Activated CD4-positive, alpha-beta T cell treated with anti-CD3 and anti-CD28 coated beads for 48 hours (primary cell): ENCODE measurements around the gene PEPD.

Experiments
- DNase-seq: peaks from one replicate; pipeline ENCODE4 v3.0.0-alpha.2; 2020

Gene PEPD

DNA sequence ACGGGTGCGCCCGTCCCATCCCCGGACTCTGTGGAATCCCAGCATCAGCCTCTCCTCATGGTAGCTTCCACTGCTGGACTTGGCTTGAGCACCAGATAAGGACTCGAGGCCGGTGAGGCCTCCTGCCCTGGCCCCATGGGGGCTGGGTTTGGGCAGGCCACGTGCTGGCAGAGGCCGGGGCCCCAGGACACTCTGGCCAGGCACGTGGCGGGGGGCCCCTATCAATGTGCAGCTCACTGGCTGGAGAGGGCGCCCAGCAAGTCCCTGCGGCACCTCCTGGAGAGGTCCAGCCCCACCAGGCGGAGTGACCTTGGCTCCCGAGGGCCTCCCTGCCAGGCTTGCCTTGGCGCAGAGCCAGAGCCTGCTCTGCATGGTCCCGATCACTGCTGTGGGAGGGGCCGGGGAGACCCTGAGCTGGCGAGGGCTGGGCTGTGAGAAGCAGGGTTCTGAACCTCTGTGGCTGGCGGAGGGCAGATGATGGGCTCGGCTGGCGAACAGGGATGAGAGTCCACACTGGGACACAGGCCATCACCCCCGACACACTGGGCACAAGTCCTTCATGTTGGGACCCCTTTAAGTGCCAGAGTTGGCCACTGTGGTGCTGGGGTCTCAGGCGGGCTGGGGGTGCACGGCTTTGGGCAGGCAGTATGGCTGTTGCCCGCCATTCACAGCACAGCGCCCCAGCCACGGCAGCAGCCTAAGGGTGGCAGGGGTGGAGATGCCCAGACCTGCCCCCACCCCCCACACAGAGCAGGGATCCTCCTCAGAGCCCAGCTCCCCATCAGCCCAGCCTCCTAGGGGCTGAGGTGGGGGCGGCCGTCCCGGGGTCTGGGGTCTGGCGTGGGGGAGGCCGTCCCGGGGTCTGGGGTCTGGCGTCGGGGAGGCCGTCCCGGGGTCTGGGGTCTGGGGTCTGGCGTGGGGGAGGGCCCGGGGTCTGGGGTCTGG, 129.0 kb downstream of the PEPD start:
- DNase-seq, result no peak

GRCh38 chr19:33391631-33392249, 129.9 kb downstream of the PEPD start:
- no peak for DNase-seq

DNA sequence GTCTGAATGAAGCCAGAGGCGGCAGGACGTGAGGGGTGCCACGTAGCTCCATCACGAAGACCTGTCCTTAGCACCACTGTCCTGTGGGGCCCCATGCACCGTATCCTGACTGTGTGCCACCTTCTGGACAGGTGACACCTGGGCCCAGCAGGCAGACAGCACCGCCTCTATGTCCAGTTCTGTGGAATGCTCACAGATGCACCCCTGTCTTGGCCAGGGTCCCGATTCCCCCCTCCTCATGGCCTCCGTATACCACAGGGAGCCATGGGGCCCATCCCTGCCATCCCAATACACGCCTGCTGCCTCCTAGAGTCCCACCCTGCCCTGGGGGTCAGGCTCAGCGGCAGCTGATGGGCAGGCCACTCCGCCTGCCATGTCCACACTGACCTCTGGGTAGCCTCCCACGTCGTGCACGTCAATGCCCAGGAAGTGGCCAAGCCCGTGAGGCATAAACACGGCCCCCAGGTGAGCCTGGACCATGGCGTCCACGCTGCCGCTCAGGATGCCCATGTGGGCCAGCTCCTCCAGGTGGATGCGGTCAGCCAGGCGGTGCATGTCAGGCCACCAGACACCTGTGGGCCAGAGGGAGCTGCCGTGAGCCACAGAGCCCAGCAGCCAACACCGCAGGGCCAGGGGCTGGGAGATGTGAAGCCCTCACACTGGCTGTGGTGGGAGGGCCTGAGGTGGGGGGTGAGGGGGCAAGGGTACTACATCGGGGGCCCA, 130.5 kb downstream of the PEPD start:
- no peak for DNase-seq

GRCh38 chr19:33390101-33390907, 131.3 kb downstream of the PEPD start:
- no peak for DNase-seq

DNA sequence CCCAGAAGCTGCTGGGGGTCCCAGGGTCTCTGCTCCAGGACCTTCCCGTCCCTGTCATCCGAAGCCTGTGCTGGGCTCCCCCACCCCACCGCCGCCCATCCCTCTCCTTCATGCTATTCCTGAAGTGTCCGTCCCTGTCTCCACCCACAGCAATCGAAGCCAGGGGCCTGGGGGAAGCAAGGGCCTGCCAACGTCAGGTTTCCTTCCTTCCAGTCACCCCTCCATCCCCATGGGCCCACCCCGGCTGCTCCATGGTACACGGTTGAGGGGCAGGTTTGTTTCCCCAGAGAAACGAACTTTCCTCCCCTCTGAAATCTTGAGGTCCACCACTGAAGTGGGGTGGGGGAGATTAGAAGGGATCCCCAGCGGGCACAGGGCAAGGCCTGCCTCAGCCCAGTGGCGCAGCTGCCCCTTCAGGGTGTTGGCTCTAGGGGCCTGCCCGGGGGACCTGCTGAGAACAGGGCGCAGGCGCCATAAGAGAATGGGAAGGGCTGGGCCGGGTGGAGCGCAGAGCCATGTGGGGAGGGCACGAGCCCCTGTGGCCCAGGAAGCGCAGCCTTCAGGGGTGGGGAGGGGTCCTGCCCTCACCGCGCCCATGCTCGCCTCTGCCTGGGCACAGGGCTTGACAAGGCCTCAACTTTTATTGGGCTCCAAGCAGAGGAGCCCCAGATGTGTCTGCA, 132.0 kb downstream of the PEPD start:
- no peak for DNase-seq

DNA sequence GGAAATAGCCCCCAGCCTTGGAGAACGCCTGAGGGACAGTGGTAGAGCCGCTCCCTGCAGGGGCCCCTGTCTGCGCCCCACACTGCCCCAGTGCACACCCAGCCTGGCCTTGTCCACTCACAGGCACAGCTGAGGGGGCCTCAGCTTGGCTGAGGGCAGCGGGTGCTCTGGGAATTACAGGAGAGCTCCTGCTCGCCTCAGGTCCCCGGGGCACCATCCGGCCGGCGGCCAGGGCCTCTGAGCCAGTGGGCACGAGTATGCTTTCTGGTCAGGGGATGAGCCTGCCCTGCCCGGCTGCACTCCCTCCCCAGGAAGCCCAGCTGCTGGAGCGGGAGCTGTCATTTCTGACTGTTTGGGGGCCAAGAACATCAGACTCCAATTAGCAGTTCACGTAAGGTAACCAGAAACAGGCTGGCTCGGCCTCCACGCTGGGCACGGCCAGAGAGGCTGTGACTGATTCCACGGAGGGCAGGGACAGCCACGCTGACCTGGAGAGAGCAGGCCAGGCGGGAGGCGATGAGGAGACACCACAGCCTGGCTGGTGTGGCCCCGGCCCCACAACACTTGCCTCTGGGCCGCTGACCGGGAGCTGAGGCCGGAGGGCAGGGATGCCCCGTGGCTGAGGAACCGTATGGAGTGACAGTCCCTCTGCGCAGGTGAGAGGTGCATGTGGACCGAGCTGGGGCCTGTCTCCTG, 132.7 kb downstream of the PEPD start:
- no peak for DNase-seq

GRCh38 chr19:33388231-33388724, 133.3 kb downstream of the PEPD start:
- DNase-seq, result no peak

DNA sequence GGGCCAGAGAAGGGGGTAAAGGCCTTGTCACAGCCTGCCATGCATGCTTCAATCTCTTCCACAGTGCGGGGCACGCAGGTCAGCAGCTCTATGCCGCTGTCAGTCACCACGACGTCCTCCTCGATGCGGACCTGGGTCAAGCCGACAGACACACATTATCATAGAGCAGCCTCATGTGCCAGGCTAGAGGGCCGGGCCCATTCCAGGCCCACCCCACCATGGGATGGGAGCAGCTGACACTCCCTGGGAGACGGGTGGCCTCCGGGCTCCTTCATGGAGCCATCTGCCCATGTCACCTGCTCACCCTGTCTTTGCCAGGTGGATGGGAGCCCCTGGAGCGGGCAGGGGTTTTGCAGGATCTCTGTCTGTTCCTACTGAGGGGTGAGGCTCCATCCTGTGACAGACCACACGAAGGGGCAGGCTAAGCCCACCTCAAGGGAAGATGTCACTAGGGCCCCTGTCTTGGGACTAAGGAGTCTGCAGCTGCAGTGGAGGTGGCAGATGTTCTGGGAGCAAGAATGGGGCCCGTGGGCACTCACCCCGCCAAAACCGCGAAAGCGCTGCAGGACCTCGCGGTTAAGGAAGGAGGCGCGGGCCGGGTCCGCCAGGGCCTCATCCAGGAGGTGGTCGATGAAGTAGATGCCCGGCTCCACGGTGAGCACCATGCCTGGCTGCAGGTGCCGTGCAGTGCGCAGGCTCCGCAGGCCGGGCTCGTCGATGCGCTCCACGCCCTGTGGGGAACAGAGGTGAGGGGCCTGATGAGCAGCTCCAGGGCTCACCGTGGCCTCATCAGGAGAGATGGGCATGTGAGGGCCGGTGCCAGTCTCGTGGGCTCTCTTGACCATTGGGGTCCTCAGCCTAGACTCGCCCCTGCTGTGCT, 134.0 kb downstream of the PEPD start:
- DNase-seq, result no peak

- no peak for DNase-seq
Observed at GRCh38 chr19:33386361-33386858, 135.2 kb downstream of the PEPD start.

DNA sequence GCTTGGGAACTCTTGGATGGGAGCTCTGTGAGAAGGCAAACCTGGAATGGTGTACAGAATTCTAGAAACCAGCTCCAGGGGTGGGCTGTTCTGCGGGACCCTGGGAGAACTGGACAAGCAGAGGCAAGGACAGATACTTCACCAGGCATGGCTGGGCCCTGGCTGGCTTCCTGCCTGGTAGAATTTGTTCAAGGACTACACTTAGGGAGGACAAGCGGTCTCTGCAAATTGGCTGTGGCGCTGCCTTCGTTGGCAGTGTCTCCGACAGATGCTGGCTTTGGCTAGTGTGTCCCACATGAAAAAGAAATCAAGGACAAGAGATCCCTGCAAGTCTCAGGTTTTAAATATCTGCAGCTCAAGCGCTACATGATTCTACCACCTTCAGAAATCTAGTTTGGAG, 135.6 kb downstream of the PEPD start:
- no peak for DNase-seq

GRCh38 chr19:33384983-33385382, 136.6 kb downstream of the PEPD start:
- DNase-seq, result no peak

DNA sequence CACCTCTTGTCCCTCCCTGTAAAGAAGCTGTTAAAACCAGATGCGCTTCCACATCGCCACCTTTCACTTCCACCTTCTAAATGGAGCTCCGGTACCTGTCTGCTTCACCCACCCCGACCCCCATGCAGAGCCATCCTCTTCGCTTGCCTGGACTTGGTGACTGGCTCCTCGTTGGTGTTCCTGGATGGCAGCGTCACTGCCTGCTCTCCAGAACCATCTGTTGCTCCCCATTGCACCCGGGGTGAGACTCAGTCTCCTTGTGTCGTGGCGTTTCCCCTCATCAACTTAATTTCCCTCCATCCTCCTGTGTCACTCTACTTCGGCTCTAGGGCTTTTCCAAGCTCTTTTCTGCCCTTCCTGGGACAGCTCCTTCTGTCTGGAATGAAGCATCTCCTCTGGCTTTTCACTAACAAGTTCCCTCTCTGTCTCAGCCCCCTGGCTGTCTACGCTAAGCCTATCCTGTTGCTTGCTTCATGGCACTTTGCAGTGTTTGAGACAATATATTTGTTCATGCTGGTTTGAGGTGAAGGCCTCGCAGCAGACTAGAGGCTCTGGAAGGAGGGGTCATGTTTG, 137.8 kb downstream of the PEPD start:
- no peak for DNase-seq

DNA sequence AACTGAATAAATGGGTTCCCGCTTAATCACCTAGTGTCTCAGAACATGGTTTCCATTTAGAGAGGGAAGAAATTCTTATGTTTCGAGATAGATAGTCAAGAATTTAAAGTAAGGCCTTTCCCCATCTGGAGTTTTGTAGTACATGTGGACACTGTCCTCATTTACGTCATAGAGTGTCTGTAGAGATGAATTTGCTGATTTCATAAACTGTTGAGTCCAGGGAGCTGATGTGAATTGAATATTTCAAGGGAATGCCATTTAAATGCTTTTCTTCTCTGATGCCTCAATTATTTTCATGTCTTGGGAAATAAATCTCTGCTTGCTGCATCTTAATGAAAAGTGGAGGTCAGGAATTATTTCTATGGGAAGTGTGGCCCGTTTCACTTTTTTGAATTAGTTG, 138.6 kb downstream of the PEPD start:
- DNase-seq, result no peak

GRCh38 chr19:33382006-33382405, 139.6 kb downstream of the PEPD start:
- no peak for DNase-seq

DNA sequence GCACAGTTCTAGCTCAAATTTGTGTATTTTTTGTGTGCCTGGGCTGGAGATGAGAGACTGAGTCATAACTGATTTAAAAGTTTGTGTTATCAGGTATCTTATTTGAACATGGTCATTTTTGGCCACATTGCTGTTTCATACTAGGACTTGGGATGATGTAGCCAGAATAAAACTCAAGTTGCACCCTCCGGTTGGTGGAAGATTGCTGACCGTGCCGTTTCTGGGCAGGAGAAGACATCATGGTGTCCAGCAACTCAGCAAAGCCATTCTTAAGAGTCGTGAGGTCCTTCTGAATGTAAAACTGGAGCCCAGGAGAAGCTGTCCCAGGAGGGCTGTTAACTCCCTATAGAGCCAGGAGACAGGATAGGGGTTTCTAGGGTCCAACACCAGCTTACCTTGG, 140.5 kb downstream of the PEPD start:
- no peak for DNase-seq

- DNase-seq, result no peak
Observed at GRCh38 chr19:33379151-33379829, 142.3 kb downstream of the PEPD start.

GRCh38 chr19:33377586-33378475, 143.8 kb downstream of the PEPD start:
- DNase-seq, result no peak

DNA sequence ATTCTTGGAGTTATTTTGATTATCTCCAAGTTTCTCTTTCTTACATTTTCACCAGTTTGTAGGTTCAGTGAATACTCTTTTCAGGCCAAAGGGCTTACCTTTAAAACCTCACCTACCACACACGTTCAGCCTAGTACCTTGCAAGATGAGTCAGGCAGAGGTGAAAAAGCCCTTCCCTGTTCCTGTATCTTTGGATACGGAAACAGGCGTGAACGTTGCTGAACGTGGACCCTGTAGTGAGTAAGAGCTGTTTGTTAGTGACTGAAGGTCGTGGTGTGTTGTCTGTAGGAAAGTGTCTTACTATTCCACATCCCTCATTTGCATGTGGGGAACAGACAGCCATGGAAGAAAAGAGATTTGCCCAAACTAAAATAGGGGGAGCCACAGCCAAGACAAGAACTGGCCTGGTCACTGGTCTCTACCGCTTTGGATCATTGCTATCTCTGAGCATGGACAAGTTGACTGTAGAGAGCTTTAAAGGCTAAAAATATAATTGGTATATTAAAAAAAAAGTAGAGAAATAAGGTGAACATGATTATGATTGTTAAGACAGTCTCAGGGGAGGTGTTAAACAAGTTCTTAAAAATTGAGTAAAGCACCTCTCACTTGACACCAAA, 144.5 kb downstream of the PEPD start:
- no peak for DNase-seq
